C4-2B (cell line): ENCODE results near the gene IRF7.

Source experiments
- ZFX ChIP-seq: fragments of 450-650 bp; IDR thresholded peaks from 2 replicates; pipeline ENCODE4 v1.6.1; 2017
- TF ChIP-seq, protein P1 (sequence below): fragments of 450-650 bp; conservative IDR thresholded peaks from 2 replicates; pipeline ENCODE4 v1.5.1; 2017; ENCODE audit warnings: mild to moderate bottlenecking

GRCh38 chr11:617199-617911, 1.6 kb upstream of the IRF7 start:
- TF ChIP-seq, protein P1, sequence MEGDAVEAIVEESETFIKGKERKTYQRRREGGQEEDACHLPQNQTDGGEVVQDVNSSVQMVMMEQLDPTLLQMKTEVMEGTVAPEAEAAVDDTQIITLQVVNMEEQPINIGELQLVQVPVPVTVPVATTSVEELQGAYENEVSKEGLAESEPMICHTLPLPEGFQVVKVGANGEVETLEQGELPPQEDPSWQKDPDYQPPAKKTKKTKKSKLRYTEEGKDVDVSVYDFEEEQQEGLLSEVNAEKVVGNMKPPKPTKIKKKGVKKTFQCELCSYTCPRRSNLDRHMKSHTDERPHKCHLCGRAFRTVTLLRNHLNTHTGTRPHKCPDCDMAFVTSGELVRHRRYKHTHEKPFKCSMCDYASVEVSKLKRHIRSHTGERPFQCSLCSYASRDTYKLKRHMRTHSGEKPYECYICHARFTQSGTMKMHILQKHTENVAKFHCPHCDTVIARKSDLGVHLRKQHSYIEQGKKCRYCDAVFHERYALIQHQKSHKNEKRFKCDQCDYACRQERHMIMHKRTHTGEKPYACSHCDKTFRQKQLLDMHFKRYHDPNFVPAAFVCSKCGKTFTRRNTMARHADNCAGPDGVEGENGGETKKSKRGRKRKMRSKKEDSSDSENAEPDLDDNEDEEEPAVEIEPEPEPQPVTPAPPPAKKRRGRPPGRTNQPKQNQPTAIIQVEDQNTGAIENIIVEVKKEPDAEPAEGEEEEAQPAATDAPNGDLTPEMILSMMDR = no peak
- no peak for TF ChIP-seq ZFX
